Activated T-helper 9 cell treated with anti-CD3 and anti-CD28 coated beads, Interleukin-2, amount 50 U/mL, for 16 hours (primary cell): ENCODE measurements around the gene CNNM4.
A peak's percentile ranks its signal among the peaks of the same experiment; 100 is the strongest.

Source experiments
- DNase-seq: peaks from one replicate; pipeline ENCODE4 v3.0.0-alpha.2; 2020; ENCODE audit warnings: low read depth

The CNNM4 gene

GRCh38 chr2:96832754-96833507, 72.2 kb downstream of the CNNM4 start:
- DNase-seq, result no peak

- DNase-seq, result no peak
These were observed 75.1 kb downstream of the CNNM4 start for GRCh38 chr2:96835830-96836229.

- DNase-seq, result no peak
These were observed 76.9 kb downstream of the CNNM4 start for GRCh38 chr2:96837575-96837974.

- DNase-seq, result no peak
These were observed 77.9 kb downstream of the CNNM4 start for GRCh38 chr2:96838345-96839292.

- peak; percentile 67 for DNase-seq
These were observed 78.7 kb downstream of the CNNM4 start for GRCh38 chr2:96839293-96839874.

GRCh38 chr2:96839875-96840850, 79.5 kb downstream of the CNNM4 start:
- DNase-seq, result no peak

GRCh38 chr2:96841701-96842495, 81.2 kb downstream of the CNNM4 start:
- no peak for DNase-seq

GRCh38 chr2:96842600-96842999, 81.9 kb downstream of the CNNM4 start:
- DNase-seq, result no peak

- no peak for DNase-seq
These were observed 83.0 kb downstream of the CNNM4 start, which contains the start of gene ANKRD23 for GRCh38 chr2:96843538-96844268. Gene ANKRD23 (minus strand): TSS chr2:96844021. CDS start chr2:96843992, 29 bp downstream.

GRCh38 chr2:96844405-96844808, 83.7 kb downstream of the CNNM4 start:
- no peak for DNase-seq

GRCh38 chr2:96846825-96847224, 86.1 kb downstream of the CNNM4 start:
- no peak for DNase-seq

GRCh38 chr2:96847586-96847985, 86.9 kb downstream of the CNNM4 start:
- no peak for DNase-seq

GRCh38 chr2:96848264-96848663, 87.6 kb downstream of the CNNM4 start:
- no peak for DNase-seq

GRCh38 chr2:96852667-96853066, 92.0 kb downstream of the CNNM4 start:
- no peak for DNase-seq

- DNase-seq, result no peak
These were observed 92.6 kb downstream of the CNNM4 start for GRCh38 chr2:96853321-96853720.

- no peak for DNase-seq
These were observed 96.3 kb downstream of the CNNM4 start for GRCh38 chr2:96856776-96857666.

- DNase-seq, result peak; percentile 96
These were observed 97.1 kb downstream of the CNNM4 start, which contains the start of gene ANKRD39 for GRCh38 chr2:96857667-96858372. Gene ANKRD39 (minus strand): TSS chr2:96858016. CDS start chr2:96857987, 29 bp downstream.

GRCh38 chr2:96859099-96859649, 98.5 kb downstream of the CNNM4 start:
- DNase-seq, result no peak
